Fibroblast of lung (primary cell): Measurements from ENCODE around the gene RELL2. TPM values are rescaled to one million over a fixed set of nuclear protein-coding genes. Genes with fewer than 3 reads are reported as not detected.

ENCODE experiments used
- DNase-seq, 2 donors: peaks; one replicate each; pipeline versions ENCODE4 v3.0.0 to v3.0.0-alpha.2; 2010; ENCODE audit warnings: low read depth in 2 of 2
- H2AFZ ChIP-seq: 2 replicates; pipeline ENCODE4 v1.5.1; 2012; ENCODE audit warnings: low read length, control low read depth, inconsistent platforms
- H3K27ac ChIP-seq: 2 replicates; pipeline ENCODE4 v1.5.1; 2011; ENCODE audit warnings: low read length, control low read depth; ENCODE audit not compliant: insufficient read depth
- H3K27me3 ChIP-seq: 2 replicates; pipeline ENCODE4 v1.5.1; 2011; ENCODE audit warnings: mild to moderate bottlenecking, low read length; ENCODE audit not compliant: control insufficient read depth, insufficient read depth
- H3K36me3 ChIP-seq: 2 replicates; pipeline ENCODE4 v1.5.1; 2011; ENCODE audit warnings: low read length; ENCODE audit not compliant: control insufficient read depth, insufficient read depth
- H3K4me1 ChIP-seq: 2 replicates; pipeline ENCODE4 v1.5.1; 2011; ENCODE audit warnings: low read length; ENCODE audit not compliant: control insufficient read depth, insufficient read depth; ENCODE audit errors: extremely low read depth
- H3K4me2 ChIP-seq: 2 replicates; pipeline ENCODE4 v1.5.1; 2011; ENCODE audit warnings: low read length, control low read depth; ENCODE audit not compliant: insufficient read depth; ENCODE audit errors: extremely low read depth
- H3K4me3 ChIP-seq, 4 experiments: fragments of 200-600 bp in 1 of 4; sonication (generic) in 1 of 4; replicated peaks in 1 of 4; 2 replicates each; pipeline ENCODE4 v1.5.1; 2011 to 2016; ENCODE audit warnings: low read length in 4 of 4, low read depth in 3 of 4, mild to moderate bottlenecking in 3 of 4, control low read depth in 2 of 4, inconsistent platforms in 1 of 4, mixed read lengths in 1 of 4; ENCODE audit not compliant: insufficient read depth in 1 of 4; ENCODE audit errors: control extremely low read depth in 1 of 4
- H3K79me2 ChIP-seq: 2 replicates; pipeline ENCODE4 v1.5.1; 2012; ENCODE audit warnings: mild to moderate bottlenecking, low read length, inconsistent platforms; ENCODE audit not compliant: control insufficient read depth, insufficient read depth
- H3K9ac ChIP-seq: 2 replicates; pipeline ENCODE4 v1.5.1; 2011; ENCODE audit warnings: mild to moderate bottlenecking, low read length, control low read depth; ENCODE audit not compliant: insufficient read depth
- H3K9me3 ChIP-seq: 2 replicates; pipeline ENCODE4 v1.5.1; 2012; ENCODE audit warnings: low read depth, low read length; ENCODE audit not compliant: control insufficient read depth, insufficient read depth
- H4K20me1 ChIP-seq: 2 replicates; pipeline ENCODE4 v1.5.1; 2011; ENCODE audit warnings: low read length; ENCODE audit not compliant: control insufficient read depth, insufficient read depth; ENCODE audit errors: extremely low read depth
- CTCF ChIP-seq, 2 donors: IDR thresholded peaks in 1 of 2; conservative IDR thresholded peaks in 1 of 2; 1 replicate in 1 of 2; 2 replicates in 1 of 2; pipeline ENCODE4 v1.5.1; 2011 to 2012; ENCODE audit warnings: low read length in 2 of 2, control low read depth in 1 of 2, inconsistent platforms in 1 of 2, low read depth in 1 of 2, mild to moderate bottlenecking in 1 of 2
- EZH2 ChIP-seq: IDR thresholded peaks from 2 replicates; pipeline ENCODE4 v1.5.1; 2012; ENCODE audit warnings: low read length, control low read depth, mild to moderate bottlenecking; ENCODE audit errors: missing control alignments
- polyA minus RNA-seq: library from RNA; depleted of rRNA, polyadenylated mRNA; stranded (reverse); fragments of >200 nt; gene quantifications from 2 replicates; pipeline ENCODE4 v1.2.3, GENCODE V29; 2011; ENCODE audit warnings: low replicate concordance
- polyA plus RNA-seq, 2 donors: library from polyadenylated mRNA; depleted of rRNA in 1 of 2; stranded (reverse) in 1 of 2; unstranded in 1 of 2; fragments of >200 nt; gene quantifications; 2 replicates each; pipeline ENCODE4 v1.2.1, GENCODE V29; 2011 to 2012; ENCODE audit warnings: missing spikeins in 1 of 2
- total RNA-seq: library from RNA; depleted of rRNA; stranded (reverse); fragments of >200 nt; gene quantifications from 2 replicates; pipeline ENCODE4 v1.2.1, GENCODE V29; 2014

The RELL2 gene
- total RNA-seq (2.6 and 3.0 TPM in 2 replicates), polyA plus RNA-seq (3.7 and 4.0 TPM in 2 replicates), polyA minus RNA-seq (1.0 and 3.5 TPM in 2 replicates)
- polyA plus RNA-seq (2012), result 2.4 and 3.0 TPM in 2 replicates

GRCh38 chr5:141636413-141637122 is at the start of gene RELL2, which contains the start of gene HDAC3:
Gene RELL2, plus strand, starts transcription at chr5:141636997. Its CDS starts 1,229 bp downstream, at chr5:141638226.
Gene HDAC3, minus strand, starts transcription at chr5:141636849. Its CDS starts 59 bp downstream, at chr5:141636790.
- Histone ChIP-seq H2AFZ (peak within 1 kb of the TSS; percentile 96), H3K4me3 (peak within 1 kb of the TSS; percentile 89 to 99 (median 96)), H3K27ac (peak within 1 kb of the TSS; percentile 78), H3K9ac (peak within 1 kb of the TSS; percentile 82), H3K9me3 (no peaks in the 10 kb centered on the region), H3K4me1 (peaks cover 2% of the 10 kb centered on the region), H3K27me3 (no peaks in the 10 kb centered on the region), H3K79me2 (peaks cover 35% of the 10 kb centered on the region), H4K20me1 (no peaks in the 10 kb centered on the region), H3K4me2 (peak within 1 kb of the TSS; percentile 92), H3K36me3 (peaks cover 2% of the 10 kb centered on the region)
- TF ChIP-seq CTCF (conservative IDR thresholded peaks at IDR 0.05 in 1 of 2, IDR thresholded peaks at IDR 0.05 in 1 of 2; ENCODE audit: low read depth in 1 of 2, low read length in 2 of 2) (no peak), EZH2 (no peak)
- peak; percentile 80 to 87 for DNase-seq

- Histone ChIP-seq H3K4me1 (no peaks in the 10 kb centered on the region), H3K36me3 (peaks cover 5% of the 10 kb centered on the region), H3K9me3 (no peaks in the 10 kb centered on the region), H2AFZ (no peak overlapping the region), H3K79me2 (peaks cover 9% of the 10 kb centered on the region), H3K27me3 (no peaks in the 10 kb centered on the region), H3K9ac (no peak overlapping the region), H3K4me2 (no peak overlapping the region), H3K4me3 (no peak overlapping the region), H4K20me1 (no peaks in the 10 kb centered on the region), H3K27ac (no peak overlapping the region)
- no peak for DNase-seq
- no peak for TF ChIP-seq EZH2
- TF ChIP-seq CTCF (conservative IDR thresholded peaks at IDR 0.05 in 1 of 2, IDR thresholded peaks at IDR 0.05 in 1 of 2; ENCODE audit: low read depth in 1 of 2, low read length in 2 of 2), result no peak
These were observed 46.7 kb upstream of the RELL2 start for GRCh38 chr5:141590127-141590526.

GRCh38 chr5:141596867-141597266 is 39.9 kb upstream of the RELL2 start:
- TF ChIP-seq CTCF (conservative IDR thresholded peaks at IDR 0.05 in 1 of 2, IDR thresholded peaks at IDR 0.05 in 1 of 2; ENCODE audit: low read depth in 1 of 2, low read length in 2 of 2) (no peak), EZH2 (no peak)
- H3K27me3 ChIP-seq, result no peaks in the 10 kb centered on the region
- DNase-seq, result no peak
- H3K4me3 ChIP-seq, result no peak overlapping the region
- no peaks in the 10 kb centered on the region for H3K36me3 ChIP-seq
- no peak overlapping the region for H2AFZ ChIP-seq
- H3K9me3 ChIP-seq, result no peaks in the 10 kb centered on the region
- H3K4me1 ChIP-seq, result no peaks in the 10 kb centered on the region
- H3K4me2 ChIP-seq, result no peak overlapping the region
- H3K9ac ChIP-seq, result no peak overlapping the region
- no peaks in the 10 kb centered on the region for H4K20me1 ChIP-seq
- no peak overlapping the region for H3K27ac ChIP-seq
- peaks cover 23% of the 10 kb centered on the region for H3K79me2 ChIP-seq
